ENCODE measurements around the gene KIAA0753. TPM values are rescaled to one million over a fixed set of nuclear protein-coding genes. Genes with fewer than 3 reads are reported as not detected.

Gene KIAA0753
- polyA plus RNA-seq, 1 of the 3 experiments (the other 2 are of a cell fraction) = 7.2 TPM

DNA sequence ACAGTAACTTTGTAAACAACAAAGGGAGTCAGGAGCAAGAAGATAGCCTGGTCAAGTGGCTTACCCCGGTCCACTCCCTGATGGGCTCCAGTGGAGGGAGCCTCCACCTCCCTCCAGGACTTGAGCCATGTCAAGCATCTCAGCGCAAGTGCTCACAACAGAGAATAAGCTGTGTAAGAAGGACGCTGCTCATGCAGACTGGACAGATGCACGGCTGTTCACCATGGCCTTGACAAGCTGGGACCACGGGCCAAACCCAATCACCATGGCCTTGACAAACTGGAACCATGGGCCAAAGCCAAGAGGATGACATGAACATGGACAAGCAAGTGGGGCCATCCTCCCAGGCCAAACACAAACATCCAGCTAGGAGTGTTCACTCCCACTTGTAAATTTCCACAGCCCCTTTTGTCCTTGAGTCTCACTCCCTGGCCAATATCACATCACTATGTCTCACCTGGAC lies 80.7 kb downstream of the KIAA0753 start:
- no peaks in the 10 kb centered on the region for H3K27me3 ChIP-seq (ENCODE audit: insufficient read depth)
- TF ChIP-seq ZBTB33 (IDR thresholded peaks at IDR 0.05; ENCODE audit: borderline replicate concordance, low read depth) (no peak), NFIC (IDR thresholded peaks at IDR 0.05; ENCODE audit: borderline replicate concordance) (no peak), REST (IDR thresholded peaks at IDR 0.05; ENCODE audit: low read depth, low read length) (no peak), JUND (IDR thresholded peaks at IDR 0.05) (no peak), FOXJ3 (CRISPR knock-in tag; IDR thresholded peaks at IDR 0.05) (no peak), TCF12 (IDR thresholded peaks at IDR 0.05) (no peak), NRF1 (IDR thresholded peaks at IDR 0.05; ENCODE audit: low read depth, low read length) (no peak), RXRA (IDR thresholded peaks at IDR 0.05; ENCODE audit: borderline replicate concordance, low read depth) (no peak)
- TF ChIP-seq, protein P1, sequence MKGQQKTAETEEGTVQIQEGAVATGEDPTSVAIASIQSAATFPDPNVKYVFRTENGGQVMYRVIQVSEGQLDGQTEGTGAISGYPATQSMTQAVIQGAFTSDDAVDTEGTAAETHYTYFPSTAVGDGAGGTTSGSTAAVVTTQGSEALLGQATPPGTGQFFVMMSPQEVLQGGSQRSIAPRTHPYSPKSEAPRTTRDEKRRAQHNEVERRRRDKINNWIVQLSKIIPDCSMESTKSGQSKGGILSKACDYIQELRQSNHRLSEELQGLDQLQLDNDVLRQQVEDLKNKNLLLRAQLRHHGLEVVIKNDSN (IDR thresholded peaks at IDR 0.05; ENCODE audit: borderline replicate concordance, low read depth) = no peak
- TF ChIP-seq, protein P2, sequence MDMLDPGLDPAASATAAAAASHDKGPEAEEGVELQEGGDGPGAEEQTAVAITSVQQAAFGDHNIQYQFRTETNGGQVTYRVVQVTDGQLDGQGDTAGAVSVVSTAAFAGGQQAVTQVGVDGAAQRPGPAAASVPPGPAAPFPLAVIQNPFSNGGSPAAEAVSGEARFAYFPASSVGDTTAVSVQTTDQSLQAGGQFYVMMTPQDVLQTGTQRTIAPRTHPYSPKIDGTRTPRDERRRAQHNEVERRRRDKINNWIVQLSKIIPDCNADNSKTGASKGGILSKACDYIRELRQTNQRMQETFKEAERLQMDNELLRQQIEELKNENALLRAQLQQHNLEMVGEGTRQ (IDR thresholded peaks at IDR 0.05; ENCODE audit: borderline replicate concordance, low read depth, low read length) = no peak
- TF ChIP-seq, protein P3, sequence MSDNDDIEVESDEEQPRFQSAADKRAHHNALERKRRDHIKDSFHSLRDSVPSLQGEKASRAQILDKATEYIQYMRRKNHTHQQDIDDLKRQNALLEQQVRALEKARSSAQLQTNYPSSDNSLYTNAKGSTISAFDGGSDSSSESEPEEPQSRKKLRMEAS (IDR thresholded peaks at IDR 0.05; ENCODE audit: low read depth) = no peak
- DNase-seq = no peak
- POLR2A ChIA-PET = interaction anchor here (0.6 kb wide), 1 partner anchor 9 kb away, joined by 3 read pairs; no protein-coding TSS in a partner anchor
- no peaks in the 10 kb centered on the region for H4K20me1 ChIP-seq (ENCODE audit: insufficient read depth)
- no peaks in the 10 kb centered on the region for H3K9me3 ChIP-seq
- no peak overlapping the region for H3K4me2 ChIP-seq
- WGBS (ENCODE audit: low lambda C conversion rate) = 60% methylated on average over 2 of the region's 5 CpGs
- H2AFZ ChIP-seq (ENCODE audit: low read depth) = no peak overlapping the region
- H3K36me3 ChIP-seq (replicated peaks in 1 of 2; ENCODE audit: control insufficient read depth in 1 of 2, insufficient read depth in 2 of 2, low read length in 1 of 2) = no peaks in the 10 kb centered on the region
- H3K9me2 ChIP-seq = no peaks in the 10 kb centered on the region
- no peaks in the 10 kb centered on the region for H3K79me2 ChIP-seq (ENCODE audit: insufficient read depth)
- H3K4me3 ChIP-seq (ENCODE audit: low read depth in 2 of 2, low read length in 1 of 2) = no peak overlapping the region
- H3K4me1 ChIP-seq (ENCODE audit: control insufficient read depth in 1 of 2, insufficient read depth in 2 of 2, low read depth in 1 of 2, low read length in 1 of 2) = peaks cover 0 to 9% of the 10 kb centered on the region in 2 experiments; a peak in 1 of 4 replicates
- H3F3A ChIP-seq (replicated peaks; ENCODE audit: insufficient read depth) = peaks cover 6% of the 10 kb centered on the region
- CTCF ChIA-PET = interaction anchor here (1.6 kb wide), 1 partner anchor 87 kb away, joined by 5 read pairs; no protein-coding TSS in a partner anchor
- H3K27ac ChIP-seq (ENCODE audit: low read depth in 2 of 2, low read length in 1 of 2) = no peak overlapping the region
- no peak overlapping the region for H3K9ac ChIP-seq

Measured in SK-N-SH (cell line).